IMR-90 (cell line): ENCODE results near the gene PHF20. TPM values are rescaled to one million over a fixed set of nuclear protein-coding genes. Genes with fewer than 3 reads are reported as not detected.

Experiments used
- ATAC-seq: fragments of 200-7000 bp; cut with Tn5 transposase; 2 replicates; pipeline ENCODE4 v1.9.1; 2020; ENCODE audit warnings: low read depth, mild to moderate bottlenecking, moderate library complexity
- BruUV-seq: library from RNA; stranded (reverse); fragments of 400-500 nt; replicated peaks from 2 replicates; lab custom pipeline; 2021; lab: Mats Ljungman, UMichigan
- CTCF ChIA-PET: fragments of 300-600 bp; formaldehyde crosslinking; extraction: SDS; loops from one replicate; lab custom pipeline; 2021; ENCODE audit warnings: antibody characterized with exemption; lab: Yijun Ruan, JAX
- POLR2A ChIA-PET: fragments of 300-600 bp; sonication (Branson Sonifier 250); formaldehyde crosslinking; loops from one replicate; lab custom pipeline; 2022; ENCODE audit warnings: antibody characterized with exemption; ENCODE audit not compliant: unreplicated experiment; lab: Charles Lee
- DNase-seq: peaks from one replicate; pipeline ENCODE4 v3.0.0; 2013
- H2AFZ ChIP-seq: replicated peaks from 2 replicates; pipeline ENCODE3; 2013; ENCODE audit warnings: low read length, mild to moderate bottlenecking; ENCODE audit not compliant: poor library complexity
- H2AK5ac ChIP-seq: 2 replicates; pipeline ENCODE4 v1.6.1; 2013; ENCODE audit warnings: low read depth, low read length, inconsistent platforms
- H2AK9ac ChIP-seq: replicated peaks from 2 replicates; pipeline ENCODE3; 2013; ENCODE audit warnings: mild to moderate bottlenecking, low read depth, low read length, moderate library complexity; ENCODE audit not compliant: poor library complexity
- H2BK120ac ChIP-seq: 2 replicates; pipeline ENCODE4 v1.6.1; 2013; ENCODE audit warnings: low read depth, low read length, inconsistent platforms
- H2BK15ac ChIP-seq: 3 replicates; pipeline ENCODE4 v1.6.1; 2013; ENCODE audit warnings: low read depth, low read length, inconsistent platforms
- H2BK20ac ChIP-seq: 2 replicates; pipeline ENCODE4 v1.6.1; 2013; ENCODE audit warnings: low read depth, mild to moderate bottlenecking, inconsistent platforms, low read length, moderate library complexity
- H2BK5ac ChIP-seq: 2 replicates; pipeline ENCODE4 v1.6.1; 2013; ENCODE audit warnings: mild to moderate bottlenecking, low read depth, low read length, inconsistent platforms; ENCODE audit not compliant: poor library complexity, severe bottlenecking
- H3K14ac ChIP-seq: replicated peaks from 2 replicates; pipeline ENCODE4 v1.6.1; 2013; ENCODE audit warnings: low read depth, low read length, inconsistent platforms
- H3K18ac ChIP-seq: 2 replicates; pipeline ENCODE4 v1.6.1; 2013; ENCODE audit warnings: low read depth, low read length, control low read depth
- H3K23ac ChIP-seq: 2 replicates; pipeline ENCODE4 v1.6.1; 2013; ENCODE audit warnings: low read depth, low read length, inconsistent platforms
- H3K27ac ChIP-seq: 2 replicates; pipeline ENCODE4 v1.5.1; 2013; ENCODE audit warnings: mild to moderate bottlenecking, control low read depth, low read length; ENCODE audit not compliant: insufficient read depth
- H3K27me3 ChIP-seq: 2 replicates; pipeline ENCODE4 v1.6.1; 2013; ENCODE audit warnings: low read length; ENCODE audit not compliant: control insufficient read depth, insufficient read depth
- H3K36me3 ChIP-seq: 2 replicates; pipeline ENCODE4 v1.6.1; 2013; ENCODE audit warnings: low read length, mixed read lengths; ENCODE audit not compliant: control insufficient read depth, insufficient read depth
- H3K4ac ChIP-seq: 2 replicates; pipeline ENCODE4 v1.6.1; 2013; ENCODE audit warnings: low read depth, low read length, inconsistent platforms
- H3K4me1 ChIP-seq: 2 replicates; pipeline ENCODE4 v1.6.1; 2013; ENCODE audit warnings: low read length, mixed read lengths; ENCODE audit not compliant: control insufficient read depth, insufficient read depth
- H3K4me2 ChIP-seq: 2 replicates; pipeline ENCODE4 v1.6.1; 2013; ENCODE audit warnings: low read depth, mild to moderate bottlenecking, control low read depth, low read length, moderate library complexity
- H3K4me3 ChIP-seq: 2 replicates; pipeline ENCODE4 v1.5.1; 2013; ENCODE audit warnings: low read depth, mild to moderate bottlenecking, control low read depth, low read length, moderate library complexity; ENCODE audit not compliant: insufficient read depth
- H3K56ac ChIP-seq: 2 replicates; pipeline ENCODE4 v1.6.1; 2013; ENCODE audit warnings: low read length, inconsistent platforms; ENCODE audit not compliant: insufficient read depth; ENCODE audit errors: extremely low read depth
- H3K79me1 ChIP-seq, 2 experiments: 2 replicates each; pipeline ENCODE4 v1.6.1; 2013; ENCODE audit warnings: low read length in 2 of 2, inconsistent platforms in 1 of 2, low read depth in 1 of 2
- H3K9ac ChIP-seq: 2 replicates; pipeline ENCODE4 v1.6.1; 2013; ENCODE audit warnings: low read depth, low read length, control low read depth
- H3K9me1 ChIP-seq: 2 replicates; pipeline ENCODE4 v1.6.1; 2013; ENCODE audit warnings: low read length, inconsistent platforms; ENCODE audit not compliant: insufficient read depth
- H3K9me3 ChIP-seq: 2 replicates; pipeline ENCODE4 v1.6.1; 2013; ENCODE audit warnings: low read length; ENCODE audit not compliant: control insufficient read depth, insufficient read depth
- H4K20me1 ChIP-seq: 2 replicates; pipeline ENCODE4 v1.6.1; 2013; ENCODE audit warnings: low read length, inconsistent platforms; ENCODE audit not compliant: insufficient read depth
- H4K5ac ChIP-seq: 2 replicates; pipeline ENCODE4 v1.6.1; 2013; ENCODE audit warnings: mild to moderate bottlenecking, low read depth, low read length, control low read depth
- H4K8ac ChIP-seq, 2 experiments: 2 replicates each; pipeline ENCODE4 v1.6.1; 2013; ENCODE audit warnings: low read depth in 2 of 2, low read length in 2 of 2, control low read depth in 1 of 2, inconsistent platforms in 1 of 2
- H4K91ac ChIP-seq: 2 replicates; pipeline ENCODE4 v1.6.1; 2013; ENCODE audit warnings: low read depth, low read length, inconsistent platforms; ENCODE audit not compliant: insufficient read depth
- CHD1 ChIP-seq: IDR thresholded peaks from 2 replicates; pipeline ENCODE4 v1.6.1; 2012; ENCODE audit warnings: low read depth, low read length, improper control_type of control experiment
- CTCF ChIP-seq: conservative IDR thresholded peaks from 2 replicates; pipeline ENCODE4 v1.5.1; 2012; ENCODE audit warnings: mild to moderate bottlenecking, low read depth, low read length, improper control_type of control experiment
- ELK1 ChIP-seq: fragments of 150-350 bp; IDR thresholded peaks from 2 replicates; pipeline ENCODE4 v1.6.1; 2016; ENCODE audit warnings: low read depth, mild to moderate bottlenecking, low read length, moderate library complexity, borderline replicate concordance
- MAFK ChIP-seq: IDR thresholded peaks from 2 replicates; pipeline ENCODE4 v1.6.1; 2012; ENCODE audit warnings: low read depth, low read length, improper control_type of control experiment
- MAZ ChIP-seq: IDR thresholded peaks from 2 replicates; pipeline ENCODE4 v1.6.1; 2012; ENCODE audit warnings: low read depth, mild to moderate bottlenecking, low read length, improper control_type of control experiment, moderate library complexity, borderline replicate concordance
- MXI1 ChIP-seq: IDR thresholded peaks from 2 replicates; pipeline ENCODE4 v1.6.1; 2012; ENCODE audit warnings: low read depth, mild to moderate bottlenecking, low read length, moderate library complexity, borderline replicate concordance
- RCOR1 ChIP-seq: IDR thresholded peaks from 2 replicates; pipeline ENCODE4 v1.6.1; 2012; ENCODE audit warnings: mild to moderate bottlenecking, low read length, improper control_type of control experiment; ENCODE audit not compliant: insufficient replicate concordance
- RFX5 ChIP-seq: IDR thresholded peaks from 2 replicates; pipeline ENCODE4 v1.8.0; 2012; ENCODE audit warnings: low read depth, mild to moderate bottlenecking, low read length, moderate library complexity
- SMC3 ChIP-seq: fragments of 150-350 bp; IDR thresholded peaks from 2 replicates; pipeline ENCODE4 v1.6.1; 2016; ENCODE audit warnings: low read depth, mild to moderate bottlenecking, antibody characterized with exemption, low read length, moderate library complexity
- WGBS, 2 experiments: methylation state at CpG; one replicate each; pipeline versions ENCODE4 v1.1.5 to v1.1.7; 2013; ENCODE audit warnings: missing lambda C conversion rate in 2 of 2; ENCODE audit not compliant: insufficient read length in 1 of 2; ENCODE audit errors: extremely low coverage in 2 of 2; 5-methylcytosine and 5-hydroxymethylcytosine counted together
- dilution Hi-C: fragments of 300-500 bp; cut with HindIII; formaldehyde crosslinking; loops from one replicate; pipeline ENCODE4 v1.14.3; 2018; ENCODE audit warnings: low sequenced_read_pairs; ENCODE audit not compliant: unreplicated experiment
- in situ Hi-C: fragments of 300-500 bp; cut with MboI; formaldehyde crosslinking; loops from 3 replicates; pipeline ENCODE4 v1.14.3; 2019; ENCODE audit warnings: low sequenced_read_pairs, inconsistent platforms, mixed read lengths
- intact Hi-C: fragments of 100-400 bp; cut with micrococcal nuclease; formaldehyde crosslinking; loops from 2 replicates; pipeline ENCODE4 v1.10.0; 2022
- polyA plus RNA-seq, 3 experiments: library from polyadenylated mRNA; depleted of rRNA; stranded (reverse); fragments of >200 nt; gene quantifications; 2 replicates each; pipeline ENCODE4 v1.2.3, GENCODE V29; 2012; ENCODE audit warnings: low replicate concordance in 1 of 3
- total RNA-seq: library from RNA; depleted of rRNA; stranded (reverse); fragments of >200 nt; gene quantifications from 2 replicates; pipeline ENCODE4 v1.2.3, GENCODE V29; 2012

Gene PHF20
- total and polyA plus RNA-seq, 2 of the 4 experiments (the other 2 are of a cell fraction), result 22.0 to 22.5 TPM

GRCh38 chr20:35845561-35845960 lies 73.7 kb downstream of the PHF20 start:
- Histone ChIP-seq H3K4me2 (no peak overlapping the region), H2BK120ac (no peak overlapping the region), H4K20me1 (no peaks in the 10 kb centered on the region), H2AK9ac (no peak overlapping the region), H3K4ac (no peak overlapping the region), H3K4me3 (no peak overlapping the region), H3K9ac (no peak overlapping the region), H3K27me3 (no peaks in the 10 kb centered on the region), H3K18ac (no peak overlapping the region), H3K23ac (no peak overlapping the region), H3K14ac (no peak overlapping the region), H3K27ac (no peak overlapping the region), H3K79me1 (peaks cover 31 to 49% of the 10 kb centered on the region in 2 experiments), H4K91ac (no peak overlapping the region), H2AK5ac (no peak overlapping the region), H2BK20ac (no peak overlapping the region), H4K8ac (no peak overlapping the region), H3K56ac (no peak overlapping the region), H3K9me3 (peaks cover 9% of the 10 kb centered on the region), H3K9me1 (no peaks in the 10 kb centered on the region), H2BK5ac (no peak overlapping the region), H4K5ac (no peak overlapping the region), H3K36me3 (peaks cover 24% of the 10 kb centered on the region), H2AFZ (no peak overlapping the region), H3K4me1 (0 out of 2 replicates have a peak, but pooled peaks cover 3% of the 10 kb centered on the region), H2BK15ac (no peak overlapping the region)
- dilution Hi-C loops (no loop called here), intact Hi-C loops (no loop called here), in situ Hi-C loops (no loop called here)
- TF ChIP-seq CHD1, result no peak
- TF ChIP-seq SMC3, result no peak
- TF ChIP-seq MAZ, result no peak
- no peak for TF ChIP-seq CTCF
- TF ChIP-seq MAFK, result no peak
- TF ChIP-seq RFX5, result no peak
- no peak for TF ChIP-seq ELK1
- no peak for TF ChIP-seq MXI1
- TF ChIP-seq RCOR1, result no peak
- DNase-seq (peak; percentile 50), ATAC-seq (peak; percentile 46)
- POLR2A ChIA-PET, result no interaction called here
- CTCF ChIA-PET, result no interaction called here
- WGBS, 2 experiments, result no CpG with 5 or more reads among the region's 6 CpGs
- no TSS peak for BruUV-seq
